NOMO-1 (cell line): ENCODE data around the gene DNMBP.

ENCODE experiments used
- DNase-seq, 2 experiments: peaks; one replicate each; lab custom pipeline; 2025; ENCODE audit not compliant: unreplicated experiment in 2 of 2; lab: John Stamatoyannopoulos, UW

The DNMBP gene

DNA sequence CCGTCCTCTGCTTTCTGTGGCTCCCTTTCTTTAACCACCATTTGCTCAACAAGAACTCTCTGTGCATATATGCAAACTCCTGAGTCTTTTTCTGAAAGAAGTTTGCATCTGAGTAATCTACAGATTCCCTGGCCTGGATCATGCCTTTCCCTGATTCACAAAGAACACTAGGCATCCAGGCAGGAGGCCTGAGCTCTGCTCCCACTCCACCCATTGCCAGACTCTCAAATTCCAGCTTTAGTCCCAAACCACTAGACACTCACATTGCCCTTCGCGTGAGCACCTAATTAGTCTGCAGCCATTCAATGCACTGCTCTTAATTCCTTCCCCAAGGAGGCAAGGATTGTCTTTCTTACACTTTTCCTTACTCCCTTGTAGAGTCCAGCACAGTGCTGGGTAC lies 166.4 kb downstream of the DNMBP start:
- DNase-seq: no peak

DNA sequence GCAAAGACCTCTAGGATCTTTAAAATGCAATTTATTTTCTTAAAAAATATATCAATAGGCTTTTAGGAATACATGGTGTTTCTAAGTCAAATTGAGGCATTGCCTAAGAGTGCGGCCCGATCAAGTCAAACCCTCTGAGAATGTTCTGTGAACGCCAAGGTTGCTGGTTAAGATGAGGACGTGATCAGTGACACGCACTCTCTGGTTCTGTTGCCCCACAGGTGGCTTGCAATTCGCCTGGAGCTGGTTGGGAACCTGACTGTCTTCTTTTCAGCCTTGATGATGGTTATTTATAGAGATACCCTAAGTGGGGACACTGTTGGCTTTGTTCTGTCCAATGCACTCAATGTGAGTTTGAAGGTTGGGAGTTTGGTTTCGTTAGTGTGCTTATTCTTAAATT lies 168.0 kb downstream of the DNMBP start:
- DNase-seq: no peak

DNA sequence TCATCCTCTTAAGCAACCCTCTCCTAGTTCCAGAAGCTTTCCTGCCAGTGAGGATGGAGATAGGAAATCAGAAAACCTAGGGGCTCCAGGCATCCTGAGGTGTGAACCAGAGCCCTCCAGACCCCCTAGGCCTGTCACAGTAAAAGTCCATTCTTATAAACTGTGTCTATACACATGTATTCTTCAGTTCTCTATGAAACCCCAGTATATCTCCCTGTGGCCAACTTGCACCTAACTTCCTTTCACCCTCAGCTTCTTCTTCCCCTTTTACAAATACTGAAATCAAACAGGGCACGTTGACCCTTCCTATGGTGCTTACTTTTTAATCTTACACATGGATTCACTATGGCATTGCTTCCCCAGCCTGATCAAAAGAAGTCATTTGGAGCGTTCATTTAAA lies 168.9 kb downstream of the DNMBP start:
- DNase-seq: peak in 1 of 2 experiments; percentile 10

DNA sequence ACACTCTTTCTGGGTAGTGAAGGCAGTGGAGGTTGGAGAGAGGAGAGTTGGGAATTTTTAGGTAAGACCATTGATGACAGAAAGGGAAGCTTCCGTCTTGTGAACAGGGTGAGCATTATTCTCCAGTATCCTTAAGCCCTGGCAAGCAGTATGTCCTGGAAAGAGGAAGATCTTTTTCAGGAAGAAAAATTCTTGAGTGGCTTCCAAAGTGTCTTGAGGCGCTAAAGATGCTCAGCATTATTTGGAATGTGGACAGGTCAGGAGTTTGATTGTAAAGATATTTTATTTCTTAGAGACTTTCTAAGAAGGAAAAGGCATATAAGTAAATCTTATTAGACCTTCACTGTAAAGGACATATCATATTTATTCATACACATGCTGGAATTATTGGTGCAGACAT lies 173.0 kb downstream of the DNMBP start:
- DNase-seq: no peak

DNA sequence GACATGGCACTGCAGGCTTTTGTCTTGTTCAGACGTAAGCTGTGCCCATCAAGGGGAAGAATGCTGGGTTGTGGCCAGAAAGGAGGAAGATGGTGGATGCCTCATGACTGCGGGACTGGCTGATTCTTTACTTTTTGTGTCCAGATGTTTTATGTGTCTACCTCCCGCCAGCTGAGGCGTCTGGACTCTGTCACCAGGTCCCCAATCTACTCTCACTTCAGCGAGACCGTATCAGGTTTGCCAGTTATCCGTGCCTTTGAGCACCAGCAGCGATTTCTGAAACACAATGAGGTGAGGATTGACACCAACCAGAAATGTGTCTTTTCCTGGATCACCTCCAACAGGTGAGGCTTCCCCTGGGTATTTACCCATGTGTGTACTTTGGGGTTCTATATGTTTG lies 173.8 kb downstream of the DNMBP start:
- no peak for DNase-seq

DNA sequence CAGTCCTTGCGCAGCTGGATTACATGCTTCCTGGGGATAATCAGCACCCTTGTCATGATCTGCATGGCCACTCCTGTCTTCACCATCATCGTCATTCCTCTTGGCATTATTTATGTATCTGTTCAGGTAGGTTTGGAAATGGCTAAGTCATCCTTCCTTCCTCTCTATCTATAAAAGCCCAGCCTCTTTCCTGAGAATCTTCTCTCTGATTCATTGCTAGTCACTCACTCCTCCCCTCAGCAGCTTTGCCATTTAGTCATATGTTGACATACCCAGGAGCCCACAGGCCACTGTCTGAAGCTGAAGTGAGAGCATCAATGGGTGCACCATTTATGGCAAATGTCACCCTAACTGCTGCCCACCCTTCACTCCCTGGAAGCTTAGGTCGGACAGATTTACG lies 175.3 kb downstream of the DNMBP start:
- no peak for DNase-seq

DNA sequence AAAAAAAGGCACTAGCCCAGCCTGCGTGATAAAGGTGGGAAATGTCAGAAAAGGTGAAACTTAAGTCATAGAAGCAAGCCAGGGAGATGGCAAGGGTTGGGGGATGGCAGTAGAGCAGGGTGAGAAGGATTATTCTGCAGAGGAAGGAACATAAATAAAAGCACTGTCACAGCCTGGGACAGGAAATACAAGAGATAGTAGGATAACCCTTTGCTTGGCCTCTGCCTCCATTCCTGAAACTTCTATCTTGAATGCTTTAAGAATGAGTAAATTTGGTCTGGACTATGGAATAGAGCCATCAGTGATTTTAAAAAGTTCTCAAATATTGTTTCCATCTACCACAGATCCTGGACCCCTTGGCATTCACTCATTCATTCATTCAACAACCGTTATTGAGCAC lies 177.3 kb downstream of the DNMBP start:
- DNase-seq: no peak

DNA sequence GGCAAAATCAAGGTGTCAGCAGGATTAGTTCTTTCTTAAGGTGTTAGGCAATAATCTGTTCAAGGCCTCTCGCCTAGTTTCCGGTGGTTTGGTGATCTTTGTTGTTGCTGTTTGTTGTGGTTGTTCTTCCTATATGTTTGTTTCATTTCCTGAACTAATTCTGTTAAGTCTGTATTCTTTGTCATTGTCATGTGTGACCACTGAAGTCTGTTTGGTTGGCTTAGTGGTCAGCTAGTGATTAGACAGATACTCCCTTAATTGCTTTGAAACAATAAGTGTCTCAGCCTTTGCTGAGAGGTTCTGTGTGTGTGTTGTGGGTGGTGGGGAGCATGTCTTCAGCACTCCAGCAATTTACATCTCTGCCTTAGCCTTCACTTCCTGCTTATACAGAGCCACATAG lies 181.3 kb downstream of the DNMBP start:
- DNase-seq: no peak

DNA sequence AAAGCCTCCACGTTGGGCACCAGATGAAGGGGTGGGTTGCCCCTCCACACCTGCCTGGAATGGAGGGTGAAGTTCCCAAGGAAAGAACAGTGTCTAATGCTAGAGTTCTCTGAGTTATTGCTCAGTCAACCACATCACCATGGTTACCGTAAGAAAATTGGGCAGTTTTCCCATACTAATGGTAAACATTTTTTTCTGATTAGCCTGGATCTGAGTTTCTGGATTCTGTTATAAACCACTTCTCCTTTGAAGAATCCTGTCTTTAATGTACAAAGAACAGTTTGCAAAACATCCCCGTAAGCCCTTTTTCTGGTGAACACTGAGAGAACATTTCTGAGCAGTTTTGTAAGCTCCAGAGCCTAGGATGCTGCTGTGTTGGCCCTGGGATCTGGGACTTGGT lies 181.8 kb downstream of the DNMBP start:
- no peak for DNase-seq
